K562 (cell line): ENCODE results near the gene FRMD4A.

ENCODE experiments used
- C11orf30 ChIP-seq: fragments of 450-650 bp; IDR thresholded peaks from 2 replicates; pipeline ENCODE4 v1.6.1; 2016; ENCODE audit warnings: low read depth, mild to moderate bottlenecking
- CTCF ChIP-seq, 3 experiments: IDR thresholded peaks in 2 of 3; conservative IDR thresholded peaks in 1 of 3; 2 replicates each; pipeline ENCODE4 v1.5.1; 2011 to 2012; ENCODE audit warnings: low read length in 3 of 3, mild to moderate bottlenecking in 3 of 3, control low read depth in 2 of 3, improper control_type of control experiment in 1 of 3, inconsistent platforms in 1 of 3, low read depth in 1 of 3, mixed read lengths in 1 of 3, moderate library complexity in 1 of 3; ENCODE audit not compliant: insufficient read depth in 2 of 3
- EHMT2 ChIP-seq: fragments of 450-650 bp; IDR thresholded peaks from 2 replicates; pipeline ENCODE4 v1.6.1; 2018; ENCODE audit warnings: antibody characterized with exemption
- NCOA2 ChIP-seq, 2 experiments: fragments of 450-650 bp; IDR thresholded peaks; 2 replicates each; pipeline ENCODE4 v1.6.1; 2018; ENCODE audit warnings: mild to moderate bottlenecking in 2 of 2, moderate library complexity in 1 of 2; ENCODE audit not compliant: partially characterized antibody in 2 of 2
- YY1 ChIP-seq, 3 experiments: IDR thresholded peaks; 2 replicates each; pipeline ENCODE4 v1.6.1; 2011; ENCODE audit warnings: low read length in 2 of 3, mild to moderate bottlenecking in 2 of 3, moderate library complexity in 2 of 3, borderline replicate concordance in 1 of 3, control low read depth in 1 of 3, low read depth in 1 of 3; ENCODE audit not compliant: insufficient read depth in 3 of 3, insufficient replicate concordance in 2 of 3, control insufficient read depth in 1 of 3, insufficient read length in 1 of 3; ENCODE audit errors: extremely low read depth in 1 of 3
- ZNF444 ChIP-seq: fragments of 250-450 bp; sonication (Bioruptor Pico); IDR thresholded peaks from 2 replicates; pipeline ENCODE4 v1.4.0; 2020; ENCODE audit warnings: mild to moderate bottlenecking, moderate library complexity
- ZNF449 ChIP-seq: fragments of 250-450 bp; sonication (Bioruptor Pico); IDR thresholded peaks from 2 replicates; pipeline ENCODE4 v1.8.0; 2022; ENCODE audit warnings: moderate library complexity, mild to moderate bottlenecking, inconsistent platforms
- TF ChIP-seq, protein P1 (sequence below): sonication (generic); formaldehyde crosslinking; IDR thresholded peaks from 2 replicates; pipeline ENCODE4 v1.8.0; 2022; ENCODE audit warnings: mild to moderate bottlenecking, low read depth, missing genetic modification reagents
- TF ChIP-seq, protein P2 (sequence below): fragments of 250-450 bp; sonication (Bioruptor Pico); IDR thresholded peaks from 2 replicates; pipeline ENCODE4 v1.5.0; 2021

DNA sequence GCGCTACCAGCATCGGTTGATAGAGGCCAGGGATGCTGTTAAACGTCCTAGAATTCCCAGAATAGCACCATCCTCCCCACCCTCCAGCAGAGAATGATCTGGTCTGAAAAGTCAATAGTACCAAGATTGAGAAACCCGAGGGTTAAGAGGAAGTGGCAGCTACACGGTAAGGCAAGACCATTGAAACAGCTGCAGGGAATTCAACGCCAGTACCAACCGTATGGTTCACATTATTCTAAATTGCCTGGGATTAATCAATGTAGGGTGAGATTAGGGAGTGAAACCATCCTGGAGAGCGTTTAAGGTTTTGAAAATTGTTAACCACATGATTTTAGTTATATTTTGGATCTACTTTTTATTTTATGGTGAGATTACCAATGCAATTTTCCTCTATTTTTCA lies 391.8 kb downstream of the FRMD4A start:
- TF ChIP-seq CTCF (IDR thresholded peaks at IDR 0.05 in 2 of 3, conservative IDR thresholded peaks at IDR 0.05 in 1 of 3; ENCODE audit: insufficient read depth in 2 of 3, low read depth in 1 of 3, low read length in 3 of 3) (no peak), EHMT2 (no peak), NCOA2 (IDR thresholded peaks at IDR 0.05; ENCODE audit: partially characterized antibody in 2 of 2) (no peak), ZNF449 (CRISPR knock-in tag) (no peak), ZNF444 (CRISPR knock-in tag) (no peak), C11orf30 (no peak), YY1 (IDR thresholded peaks at IDR 0.05; ENCODE audit: borderline replicate concordance in 1 of 3, control insufficient read depth in 1 of 3, extremely low read depth in 1 of 3, insufficient read depth in 3 of 3, insufficient read length in 1 of 3, insufficient replicate concordance in 2 of 3, low read depth in 1 of 3, low read length in 2 of 3) (no peak)
- TF ChIP-seq, protein P1, sequence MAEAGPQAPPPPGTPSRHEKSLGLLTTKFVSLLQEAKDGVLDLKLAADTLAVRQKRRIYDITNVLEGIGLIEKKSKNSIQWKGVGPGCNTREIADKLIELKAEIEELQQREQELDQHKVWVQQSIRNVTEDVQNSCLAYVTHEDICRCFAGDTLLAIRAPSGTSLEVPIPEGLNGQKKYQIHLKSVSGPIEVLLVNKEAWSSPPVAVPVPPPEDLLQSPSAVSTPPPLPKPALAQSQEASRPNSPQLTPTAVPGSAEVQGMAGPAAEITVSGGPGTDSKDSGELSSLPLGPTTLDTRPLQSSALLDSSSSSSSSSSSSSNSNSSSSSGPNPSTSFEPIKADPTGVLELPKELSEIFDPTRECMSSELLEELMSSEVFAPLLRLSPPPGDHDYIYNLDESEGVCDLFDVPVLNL (CRISPR knock-in tag), result no peak
- TF ChIP-seq, protein P2, sequence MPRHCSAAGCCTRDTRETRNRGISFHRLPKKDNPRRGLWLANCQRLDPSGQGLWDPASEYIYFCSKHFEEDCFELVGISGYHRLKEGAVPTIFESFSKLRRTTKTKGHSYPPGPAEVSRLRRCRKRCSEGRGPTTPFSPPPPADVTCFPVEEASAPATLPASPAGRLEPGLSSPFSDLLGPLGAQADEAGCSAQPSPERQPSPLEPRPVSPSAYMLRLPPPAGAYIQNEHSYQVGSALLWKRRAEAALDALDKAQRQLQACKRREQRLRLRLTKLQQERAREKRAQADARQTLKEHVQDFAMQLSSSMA (CRISPR knock-in tag), result no peak
